SK-N-SH (cell line): Measurements from ENCODE around the gene TTC27.

ENCODE experiments used
- JUND ChIP-seq: IDR thresholded peaks from 2 replicates; pipeline ENCODE4 v1.4.0; 2012
- TF ChIP-seq, protein P1 (sequence below): fragments of 200-600 bp; sonication (generic); IDR thresholded peaks from 2 replicates; pipeline ENCODE4 v1.6.1; 2017; ENCODE audit warnings: antibody characterized with exemption, mild to moderate bottlenecking, moderate library complexity

- TF ChIP-seq, protein P1, sequence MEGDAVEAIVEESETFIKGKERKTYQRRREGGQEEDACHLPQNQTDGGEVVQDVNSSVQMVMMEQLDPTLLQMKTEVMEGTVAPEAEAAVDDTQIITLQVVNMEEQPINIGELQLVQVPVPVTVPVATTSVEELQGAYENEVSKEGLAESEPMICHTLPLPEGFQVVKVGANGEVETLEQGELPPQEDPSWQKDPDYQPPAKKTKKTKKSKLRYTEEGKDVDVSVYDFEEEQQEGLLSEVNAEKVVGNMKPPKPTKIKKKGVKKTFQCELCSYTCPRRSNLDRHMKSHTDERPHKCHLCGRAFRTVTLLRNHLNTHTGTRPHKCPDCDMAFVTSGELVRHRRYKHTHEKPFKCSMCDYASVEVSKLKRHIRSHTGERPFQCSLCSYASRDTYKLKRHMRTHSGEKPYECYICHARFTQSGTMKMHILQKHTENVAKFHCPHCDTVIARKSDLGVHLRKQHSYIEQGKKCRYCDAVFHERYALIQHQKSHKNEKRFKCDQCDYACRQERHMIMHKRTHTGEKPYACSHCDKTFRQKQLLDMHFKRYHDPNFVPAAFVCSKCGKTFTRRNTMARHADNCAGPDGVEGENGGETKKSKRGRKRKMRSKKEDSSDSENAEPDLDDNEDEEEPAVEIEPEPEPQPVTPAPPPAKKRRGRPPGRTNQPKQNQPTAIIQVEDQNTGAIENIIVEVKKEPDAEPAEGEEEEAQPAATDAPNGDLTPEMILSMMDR: no peak
- 0 out of 2 replicates have a peak, but pooled peaks have one; percentile 9 for TF ChIP-seq JUND
Measured at GRCh38 chr2:32688541-32688940, 60.7 kb downstream of the TTC27 start.
